SK-N-SH treated with all-trans-retinoic acid at 6 μM for 48 hours (cell line): ENCODE measurements around the gene DGKI.

Experiments used
- CSDC2 ChIP-seq: fragments of 250-450 bp; sonication (Bioruptor Pico); IDR thresholded peaks from 2 replicates; pipeline ENCODE4 v1.5.0; 2020; ENCODE audit warnings: mild to moderate bottlenecking, moderate library complexity
- ZFP30 ChIP-seq: fragments of 450-650 bp; formaldehyde crosslinking; IDR thresholded peaks from 2 replicates; pipeline ENCODE4 v1.5.0; 2022; ENCODE audit warnings: mild to moderate bottlenecking, moderate library complexity
- TF ChIP-seq, protein P1 (sequence below): fragments of 250-450 bp; sonication (Bioruptor Pico); IDR thresholded peaks from 2 replicates; pipeline ENCODE4 v1.8.0; 2021; ENCODE audit warnings: low read depth, mild to moderate bottlenecking, moderate library complexity, borderline replicate concordance
- TF ChIP-seq, protein P2 (sequence below): fragments of 250-450 bp; sonication (Bioruptor Pico); IDR thresholded peaks from 2 replicates; pipeline ENCODE4 v1.8.0; 2020; ENCODE audit warnings: mild to moderate bottlenecking, moderate library complexity, borderline replicate concordance
- TF ChIP-seq, protein P3 (sequence below): fragments of 250-450 bp; sonication (Bioruptor Pico); IDR thresholded peaks from 2 replicates; pipeline ENCODE4 v1.5.1; 2020; ENCODE audit warnings: low read depth, mild to moderate bottlenecking, moderate library complexity

DNA sequence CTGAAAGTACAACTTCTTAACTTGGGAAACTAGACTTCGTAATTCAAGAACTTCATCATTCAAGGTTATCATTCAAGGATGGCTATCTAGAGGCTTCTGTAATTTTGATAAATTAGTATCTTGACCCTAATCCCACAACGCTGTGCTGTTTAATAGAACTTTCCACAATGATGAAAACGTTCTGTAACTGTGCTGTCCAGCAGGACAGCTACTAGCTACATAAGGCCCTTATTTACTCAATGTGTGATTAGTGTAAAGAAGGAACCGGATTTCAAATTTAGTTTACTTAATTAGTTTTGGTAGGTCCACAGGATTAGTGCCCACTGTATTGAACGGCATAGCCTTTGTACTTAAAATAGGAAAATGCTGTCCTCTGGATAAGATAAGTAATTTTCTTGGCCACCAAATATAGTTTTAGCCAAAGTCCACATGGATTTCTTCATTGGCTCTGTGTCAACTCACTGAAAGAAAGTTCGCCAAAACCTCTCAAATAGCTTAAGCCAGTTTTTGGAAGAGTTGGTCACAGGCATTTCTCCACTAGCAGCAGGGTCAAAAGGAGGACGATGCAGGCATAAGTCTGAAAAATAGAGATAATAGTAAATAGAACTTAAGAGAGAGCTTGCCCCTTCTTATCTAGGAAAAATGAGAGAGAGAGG lies 17.3 kb downstream of the DGKI start:
- TF ChIP-seq, protein P1, sequence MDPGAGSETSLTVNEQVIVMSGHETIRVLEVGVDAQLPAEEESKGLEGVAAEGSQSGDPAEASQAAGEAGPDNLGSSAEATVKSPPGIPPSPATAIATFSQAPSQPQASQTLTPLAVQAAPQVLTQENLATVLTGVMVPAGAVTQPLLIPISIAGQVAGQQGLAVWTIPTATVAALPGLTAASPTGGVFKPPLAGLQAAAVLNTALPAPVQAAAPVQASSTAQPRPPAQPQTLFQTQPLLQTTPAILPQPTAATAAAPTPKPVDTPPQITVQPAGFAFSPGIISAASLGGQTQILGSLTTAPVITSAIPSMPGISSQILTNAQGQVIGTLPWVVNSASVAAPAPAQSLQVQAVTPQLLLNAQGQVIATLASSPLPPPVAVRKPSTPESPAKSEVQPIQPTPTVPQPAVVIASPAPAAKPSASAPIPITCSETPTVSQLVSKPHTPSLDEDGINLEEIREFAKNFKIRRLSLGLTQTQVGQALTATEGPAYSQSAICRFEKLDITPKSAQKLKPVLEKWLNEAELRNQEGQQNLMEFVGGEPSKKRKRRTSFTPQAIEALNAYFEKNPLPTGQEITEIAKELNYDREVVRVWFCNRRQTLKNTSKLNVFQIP (CRISPR knock-in tag) = no peak
- TF ChIP-seq, protein P2, sequence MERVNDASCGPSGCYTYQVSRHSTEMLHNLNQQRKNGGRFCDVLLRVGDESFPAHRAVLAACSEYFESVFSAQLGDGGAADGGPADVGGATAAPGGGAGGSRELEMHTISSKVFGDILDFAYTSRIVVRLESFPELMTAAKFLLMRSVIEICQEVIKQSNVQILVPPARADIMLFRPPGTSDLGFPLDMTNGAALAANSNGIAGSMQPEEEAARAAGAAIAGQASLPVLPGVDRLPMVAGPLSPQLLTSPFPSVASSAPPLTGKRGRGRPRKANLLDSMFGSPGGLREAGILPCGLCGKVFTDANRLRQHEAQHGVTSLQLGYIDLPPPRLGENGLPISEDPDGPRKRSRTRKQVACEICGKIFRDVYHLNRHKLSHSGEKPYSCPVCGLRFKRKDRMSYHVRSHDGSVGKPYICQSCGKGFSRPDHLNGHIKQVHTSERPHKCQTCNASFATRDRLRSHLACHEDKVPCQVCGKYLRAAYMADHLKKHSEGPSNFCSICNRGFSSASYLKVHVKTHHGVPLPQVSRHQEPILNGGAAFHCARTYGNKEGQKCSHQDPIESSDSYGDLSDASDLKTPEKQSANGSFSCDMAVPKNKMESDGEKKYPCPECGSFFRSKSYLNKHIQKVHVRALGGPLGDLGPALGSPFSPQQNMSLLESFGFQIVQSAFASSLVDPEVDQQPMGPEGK = no peak
- TF ChIP-seq, protein P3, sequence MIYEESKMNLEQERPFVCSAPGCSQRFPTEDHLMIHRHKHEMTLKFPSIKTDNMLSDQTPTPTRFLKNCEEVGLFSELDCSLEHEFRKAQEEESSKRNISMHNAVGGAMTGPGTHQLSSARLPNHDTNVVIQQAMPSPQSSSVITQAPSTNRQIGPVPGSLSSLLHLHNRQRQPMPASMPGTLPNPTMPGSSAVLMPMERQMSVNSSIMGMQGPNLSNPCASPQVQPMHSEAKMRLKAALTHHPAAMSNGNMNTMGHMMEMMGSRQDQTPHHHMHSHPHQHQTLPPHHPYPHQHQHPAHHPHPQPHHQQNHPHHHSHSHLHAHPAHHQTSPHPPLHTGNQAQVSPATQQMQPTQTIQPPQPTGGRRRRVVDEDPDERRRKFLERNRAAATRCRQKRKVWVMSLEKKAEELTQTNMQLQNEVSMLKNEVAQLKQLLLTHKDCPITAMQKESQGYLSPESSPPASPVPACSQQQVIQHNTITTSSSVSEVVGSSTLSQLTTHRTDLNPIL (CRISPR knock-in tag) = no peak
- TF ChIP-seq CSDC2 (no peak), ZFP30 (CRISPR knock-in tag) (no peak)
